HG03520 (cell line): ENCODE measurements around the gene MAP3K14.

ENCODE experiments used
- ATAC-seq: cut with Tn5 transposase; IDR thresholded peaks from one replicate; pipeline ENCODE4 v1.9.1; 2021; ENCODE audit warnings: mild to moderate bottlenecking, moderate library complexity; ENCODE audit not compliant: unreplicated experiment

Gene MAP3K14

DNA sequence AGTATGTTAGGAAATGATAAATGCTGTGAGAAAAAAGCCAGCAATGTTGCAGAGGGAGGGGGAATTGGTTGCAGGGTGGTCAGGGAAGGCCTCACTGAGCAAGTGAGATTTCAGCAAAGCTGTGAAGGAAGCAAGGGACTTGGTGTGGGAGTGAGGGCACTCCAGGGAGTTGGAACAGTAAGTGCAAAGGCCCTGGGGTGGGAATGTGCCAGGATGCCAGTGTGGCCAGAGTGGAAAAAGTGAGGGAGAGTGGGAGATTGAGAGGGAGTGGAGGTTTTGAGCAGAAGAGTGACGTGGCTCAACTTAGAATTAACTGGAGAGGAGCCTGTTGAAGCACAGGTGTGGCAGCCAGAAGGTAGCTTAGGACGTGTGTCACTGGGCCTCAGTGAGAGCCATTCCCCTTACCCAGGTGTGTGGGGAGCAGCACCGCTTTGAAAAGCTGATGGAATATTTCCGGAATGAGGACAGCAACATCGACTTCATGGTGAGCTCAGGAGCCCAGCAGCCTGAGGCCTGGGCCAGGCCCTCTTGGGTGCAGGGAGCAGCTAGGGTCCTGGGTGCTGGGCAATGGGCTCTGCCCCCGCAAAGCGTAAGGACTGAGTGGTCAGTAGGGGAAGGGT lies 78.6 kb downstream of the MAP3K14 start:
- ATAC-seq = no peak

DNA sequence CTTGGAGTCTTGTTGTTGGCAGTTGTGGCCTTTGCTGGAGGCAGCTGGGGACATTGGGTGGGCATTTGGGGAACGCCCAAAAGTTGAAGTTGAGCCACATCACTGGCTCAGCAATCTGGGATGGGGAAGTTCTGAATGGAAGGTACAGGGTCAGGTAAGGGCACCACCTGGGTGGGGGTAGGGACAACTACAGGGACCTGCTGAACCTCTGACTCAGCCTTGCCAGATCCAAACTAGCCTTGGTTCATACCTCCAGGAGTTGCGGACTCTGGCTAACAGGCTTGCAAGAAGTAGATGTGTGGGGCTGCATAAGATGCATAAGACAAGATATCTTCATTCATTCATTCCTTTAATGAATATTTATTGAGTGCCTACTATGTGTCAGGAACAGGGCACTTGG lies 79.1 kb downstream of the MAP3K14 start:
- no peak for ATAC-seq

DNA sequence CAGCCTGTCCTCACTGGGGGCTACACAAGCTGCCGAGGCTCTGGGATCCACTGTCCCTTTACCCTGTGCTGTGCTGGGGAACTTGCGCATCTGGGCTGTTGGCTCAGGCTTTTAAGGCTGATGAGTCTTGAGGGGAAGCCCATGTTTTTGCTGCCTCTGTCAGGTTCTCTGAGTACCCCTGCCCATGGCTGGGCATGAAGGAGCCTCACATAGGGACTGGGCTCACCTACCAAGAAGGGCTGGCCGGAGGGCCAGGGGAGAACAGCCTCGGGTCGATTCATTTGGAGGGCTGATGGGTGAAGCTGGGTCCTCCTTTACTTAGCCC lies 80.6 kb downstream of the MAP3K14 start:
- ATAC-seq = no peak

DNA sequence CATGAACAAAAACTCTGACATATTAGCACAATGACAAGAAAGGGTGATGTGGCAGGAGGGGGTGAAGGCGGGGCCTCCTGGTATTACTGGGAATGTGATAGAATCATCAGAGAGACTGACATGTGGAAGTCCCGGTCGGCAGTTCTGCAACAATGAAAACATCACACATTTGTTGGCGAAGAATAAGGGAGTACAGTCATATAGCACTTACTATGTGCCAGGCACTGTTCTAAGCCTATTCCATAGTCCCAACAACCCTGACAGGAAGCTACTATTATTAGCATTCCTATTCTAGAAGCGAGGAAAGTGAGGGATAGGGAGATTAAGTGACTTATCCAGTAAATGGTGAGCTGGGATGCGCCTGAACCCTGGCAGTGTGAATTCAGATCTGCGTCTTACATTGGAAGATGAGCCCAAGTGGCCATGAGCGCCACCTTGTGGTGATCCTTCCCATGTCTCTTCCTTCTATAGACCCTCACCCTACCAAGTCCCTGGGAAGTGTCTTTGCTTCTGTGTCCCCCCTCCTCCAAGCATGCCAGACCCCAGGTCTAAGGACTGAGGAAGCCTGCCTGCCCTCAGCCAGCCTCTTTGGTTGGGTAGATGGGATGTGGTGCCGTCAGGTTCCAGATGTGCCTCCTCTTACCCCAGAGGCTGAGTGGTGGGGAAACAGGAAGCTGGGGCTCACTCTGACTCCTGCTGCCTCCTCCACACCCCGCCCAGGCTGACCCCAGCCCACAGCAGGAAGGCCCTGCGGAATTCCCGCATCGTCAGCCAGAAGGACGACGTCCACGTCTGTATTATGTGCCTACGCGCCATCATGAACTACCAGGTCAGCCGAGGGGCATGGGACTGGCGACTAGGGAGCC lies 81.2 kb downstream of the MAP3K14 start:
- no peak for ATAC-seq

DNA sequence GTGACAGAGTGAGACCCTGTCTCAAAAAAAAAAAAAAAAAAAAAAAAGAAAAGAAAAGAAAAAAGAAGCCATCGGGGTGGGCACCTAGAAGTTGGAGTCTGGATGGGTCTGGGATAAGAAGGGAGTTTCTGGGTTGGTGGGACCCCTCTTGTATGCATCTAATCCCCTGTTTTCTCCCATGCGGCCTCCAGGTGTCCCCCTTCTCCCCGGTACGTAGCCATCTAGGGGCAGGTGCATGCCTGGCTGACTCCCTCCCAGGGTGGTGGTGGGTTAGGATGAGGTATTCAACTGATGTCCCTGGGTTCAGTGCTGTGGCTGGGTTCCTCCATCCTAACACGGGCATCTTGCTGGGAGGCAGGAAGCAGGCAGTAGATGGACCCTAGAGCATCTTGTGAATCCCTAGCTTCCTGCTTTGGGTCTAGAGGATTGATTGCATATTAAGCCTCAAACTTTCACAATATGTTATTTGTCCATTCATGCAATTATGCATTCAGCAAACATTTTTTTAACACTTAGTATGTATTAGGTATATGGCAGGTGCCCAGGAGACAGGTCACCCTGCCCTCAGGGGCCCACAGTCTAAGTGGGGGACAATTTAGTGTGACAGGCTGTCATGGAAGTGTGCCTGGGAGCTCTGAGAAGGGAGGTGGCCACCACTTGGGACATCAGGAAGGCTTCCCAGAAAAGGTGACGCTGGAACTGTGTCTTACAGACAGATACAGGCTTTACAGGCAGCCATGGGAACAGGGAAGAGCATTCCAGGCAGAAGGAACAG lies 82.0 kb downstream of the MAP3K14 start:
- ATAC-seq = no peak

DNA sequence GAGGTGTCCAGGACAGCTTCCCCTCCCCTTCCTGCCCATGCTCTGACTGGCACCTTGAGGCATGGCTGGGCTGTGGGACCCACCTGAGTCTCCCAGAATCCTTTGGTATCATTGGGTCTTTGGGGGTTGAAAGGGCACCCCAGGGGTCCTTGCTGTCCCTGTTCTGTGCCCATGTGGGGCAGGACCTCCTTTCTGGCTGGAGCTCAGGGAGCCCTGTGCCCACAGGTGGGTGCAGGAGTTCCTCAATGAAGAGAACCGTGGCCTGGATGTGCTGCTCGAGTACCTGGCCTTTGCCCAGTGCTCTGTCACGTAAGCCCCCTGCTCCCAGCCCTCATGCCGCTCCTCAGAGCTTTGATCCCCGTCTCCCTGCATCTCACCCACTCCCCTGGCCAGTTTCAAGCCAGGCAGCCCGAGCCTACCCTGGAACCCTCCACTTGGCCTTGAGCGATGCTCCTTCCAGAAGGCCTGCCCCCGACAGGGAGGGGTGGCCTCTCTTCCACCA lies 83.3 kb downstream of the MAP3K14 start:
- no peak for ATAC-seq

DNA sequence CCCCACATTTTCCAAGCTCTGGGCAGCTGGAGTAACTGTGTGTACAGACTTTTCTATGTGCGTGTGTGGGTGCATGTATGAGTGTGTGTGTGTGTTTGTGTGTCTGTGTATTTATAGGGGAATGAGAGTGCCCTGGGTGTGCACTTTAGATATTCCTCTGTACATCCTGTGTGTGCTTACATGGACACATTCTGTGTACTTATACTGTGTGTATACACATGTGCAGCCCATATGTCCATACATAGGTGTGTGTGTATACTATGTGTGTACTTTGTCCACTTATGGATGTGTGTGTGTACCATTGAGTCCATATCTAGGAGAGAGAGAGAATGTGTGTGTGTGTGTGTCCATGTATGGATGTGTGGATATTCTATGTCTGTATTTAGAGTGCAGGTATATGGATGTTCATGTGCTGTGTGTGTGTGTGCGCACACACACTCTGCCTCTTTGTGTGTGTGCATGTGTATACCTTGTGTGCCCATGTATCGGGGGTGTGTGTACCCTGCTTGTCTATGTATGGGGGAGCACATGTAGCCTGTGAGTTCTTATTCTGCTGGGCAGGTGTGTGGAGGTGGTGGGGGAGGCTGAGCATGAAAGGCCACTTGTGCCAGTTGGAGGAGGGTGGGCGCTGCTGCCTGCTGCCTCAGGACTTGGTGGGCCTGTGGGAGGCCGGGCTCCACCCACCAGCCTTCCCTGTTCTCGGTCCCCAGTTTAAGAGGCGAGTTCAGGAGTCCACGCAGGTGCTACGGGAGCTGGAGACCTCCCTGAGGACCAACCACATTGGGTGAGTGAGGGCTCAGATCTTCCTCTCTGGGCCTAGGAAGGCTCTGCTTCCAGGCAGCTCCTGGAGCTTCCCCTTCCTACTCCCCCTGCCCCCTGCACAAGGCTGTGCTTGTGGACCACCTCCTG lies 84.1 kb downstream of the MAP3K14 start:
- ATAC-seq = no peak

DNA sequence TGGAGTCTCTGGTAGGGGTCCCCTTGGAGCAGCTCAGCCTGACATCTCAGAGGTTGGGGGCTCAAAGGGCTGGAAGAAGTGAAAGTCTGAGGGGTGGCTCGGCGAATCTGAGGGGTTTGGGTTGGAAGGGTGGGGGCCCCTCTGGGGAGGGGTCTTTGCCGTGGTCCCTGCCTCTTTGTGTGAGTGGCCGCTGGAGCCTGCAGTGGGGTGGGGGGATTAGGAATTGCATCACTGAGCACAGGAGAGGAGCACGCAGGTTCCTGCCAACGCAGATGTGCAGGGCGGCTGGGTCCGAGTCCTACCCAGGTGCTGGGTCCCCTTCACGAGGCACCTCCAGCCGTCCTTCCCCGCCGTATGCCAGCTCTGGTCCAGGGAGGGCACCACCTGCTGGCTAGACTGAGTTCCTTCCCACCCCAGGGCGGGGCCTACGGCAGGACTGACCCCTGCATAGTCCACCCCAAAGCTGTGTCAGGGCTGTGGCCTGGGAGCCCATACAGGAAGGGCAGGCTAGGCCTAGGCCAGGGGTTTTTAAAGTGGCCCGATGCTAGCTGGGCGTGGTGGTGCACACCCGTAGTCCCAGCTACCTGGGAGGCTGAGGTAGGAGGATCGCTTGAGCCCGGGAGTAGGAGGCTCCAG lies 85.2 kb downstream of the MAP3K14 start:
- no peak for ATAC-seq

DNA sequence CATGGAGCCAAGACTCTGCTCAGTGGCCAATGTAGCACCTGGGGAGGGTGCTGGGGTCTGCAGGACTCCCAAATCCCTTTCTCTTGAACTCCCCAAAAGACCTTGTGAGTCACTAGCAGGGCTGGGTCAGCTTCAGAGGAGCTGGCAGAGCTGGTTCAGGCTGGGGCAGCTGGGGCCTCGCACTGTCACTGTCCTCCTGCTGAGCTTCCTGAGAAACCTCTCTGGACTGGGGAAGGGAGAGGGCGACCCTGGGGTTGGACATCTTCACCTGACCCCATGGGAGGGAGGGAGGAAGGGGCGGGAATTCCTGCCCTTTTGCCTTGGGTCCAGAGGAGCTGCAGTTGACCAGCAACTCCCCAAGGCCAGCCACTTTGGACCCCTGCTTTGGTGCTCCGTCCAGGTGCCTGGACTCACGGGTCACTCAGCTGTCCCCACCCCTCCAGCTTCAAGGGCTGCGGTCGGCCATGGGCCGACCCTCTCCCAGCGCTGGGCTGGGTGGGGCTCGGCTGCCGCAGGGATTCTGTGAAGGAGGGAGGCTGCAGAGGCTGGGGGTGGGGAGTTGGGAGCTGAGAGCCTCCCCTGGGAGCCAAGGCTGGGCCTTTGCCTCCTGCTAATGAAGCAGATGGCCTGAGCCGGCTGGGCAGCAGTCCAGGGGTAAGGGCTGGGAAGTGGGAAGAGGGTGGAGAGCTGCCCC lies 85.9 kb downstream of the MAP3K14 start:
- ATAC-seq = no peak

DNA sequence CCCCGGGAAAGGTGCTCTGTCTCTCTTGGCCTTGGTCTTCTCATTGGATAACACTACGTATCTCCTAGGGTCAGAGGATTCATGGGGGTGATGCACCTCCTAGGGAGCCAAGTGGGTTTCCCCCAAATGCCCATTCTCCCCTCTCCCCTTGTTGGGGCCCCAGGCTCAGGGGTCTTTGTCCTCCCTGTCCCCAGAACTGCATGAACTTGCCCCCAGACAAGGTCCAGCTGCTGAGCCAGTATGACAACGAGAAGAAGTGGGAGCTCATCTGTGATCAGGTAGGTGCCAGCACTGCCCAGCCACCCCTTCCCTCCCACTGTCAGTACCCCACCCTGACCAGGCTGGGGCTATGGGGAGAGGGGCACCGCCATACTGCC lies 86.4 kb downstream of the MAP3K14 start:
- ATAC-seq = no peak

DNA sequence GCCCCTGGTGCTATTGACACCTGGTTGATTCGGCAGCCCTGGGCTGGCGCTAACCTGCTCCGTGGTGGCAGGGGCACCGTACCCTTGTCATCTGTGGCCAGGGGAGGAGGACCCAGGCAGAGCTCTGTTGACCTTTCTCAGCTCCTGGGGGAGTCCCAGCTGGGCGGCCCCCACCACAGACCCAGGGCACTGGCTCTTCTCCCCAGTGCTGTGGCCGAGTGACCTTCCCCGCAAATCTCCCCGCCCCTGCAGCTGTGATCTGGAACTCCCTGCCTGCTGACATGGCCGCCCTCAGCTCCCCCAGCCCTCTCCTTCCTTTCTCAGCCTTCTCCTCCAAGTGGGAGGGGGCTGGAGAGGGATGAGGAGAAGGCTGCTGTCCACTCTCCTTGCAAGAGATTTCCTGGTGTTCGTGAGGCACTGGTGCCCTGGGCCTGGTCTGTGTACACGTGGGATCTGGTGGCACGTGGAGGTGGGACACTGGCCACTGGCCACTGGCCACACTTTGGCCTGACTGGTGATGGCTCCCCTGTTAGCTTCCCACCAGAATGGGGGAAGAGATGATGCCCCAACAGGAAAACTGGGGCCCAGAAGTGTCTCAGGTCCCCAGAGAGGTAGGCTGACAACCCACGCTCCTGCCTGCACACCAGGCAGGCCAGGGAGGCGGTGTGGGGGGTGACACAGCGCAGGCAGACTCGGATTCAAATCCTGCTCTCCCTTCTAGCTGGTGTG lies 87.0 kb downstream of the MAP3K14 start:
- no peak for ATAC-seq

DNA sequence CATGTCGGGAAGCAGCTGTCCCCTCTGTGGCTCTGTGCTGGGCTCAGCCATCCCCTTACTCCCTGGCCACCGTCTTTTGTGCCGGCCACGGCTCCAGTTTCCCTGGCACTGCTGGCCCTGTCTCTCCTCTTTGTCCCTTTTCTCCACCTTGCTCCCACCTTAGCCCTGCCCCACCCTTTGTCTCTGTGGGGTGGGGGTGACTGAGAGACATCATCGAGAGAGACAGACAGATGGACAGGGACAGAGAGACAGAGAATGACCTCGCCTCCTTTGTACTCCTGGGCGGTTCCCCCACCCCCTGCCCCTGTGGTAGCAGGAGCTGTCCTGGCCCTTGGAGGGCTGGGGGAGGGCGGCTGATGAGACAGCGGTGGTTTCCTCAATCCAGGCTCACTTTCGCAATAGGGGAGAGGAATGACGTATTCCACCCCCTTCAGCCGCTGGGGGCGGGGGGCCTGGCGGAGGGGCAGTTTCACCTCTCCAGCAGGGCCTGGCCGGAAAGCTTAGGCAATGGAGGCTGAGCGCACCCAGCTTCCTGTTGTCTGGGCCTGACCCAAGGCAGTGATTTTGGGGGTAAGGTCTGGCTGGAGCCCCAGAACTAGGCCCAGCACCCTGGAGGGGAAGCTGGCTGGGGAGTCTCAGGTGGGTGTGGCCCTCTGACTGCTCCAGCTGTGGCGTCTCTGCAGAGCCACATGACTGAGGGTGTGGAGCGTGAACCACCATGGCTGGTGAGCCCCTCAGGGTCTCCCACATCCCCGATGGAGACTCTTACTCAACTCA lies 87.9 kb downstream of the MAP3K14 start:
- ATAC-seq = peak; percentile 30

DNA sequence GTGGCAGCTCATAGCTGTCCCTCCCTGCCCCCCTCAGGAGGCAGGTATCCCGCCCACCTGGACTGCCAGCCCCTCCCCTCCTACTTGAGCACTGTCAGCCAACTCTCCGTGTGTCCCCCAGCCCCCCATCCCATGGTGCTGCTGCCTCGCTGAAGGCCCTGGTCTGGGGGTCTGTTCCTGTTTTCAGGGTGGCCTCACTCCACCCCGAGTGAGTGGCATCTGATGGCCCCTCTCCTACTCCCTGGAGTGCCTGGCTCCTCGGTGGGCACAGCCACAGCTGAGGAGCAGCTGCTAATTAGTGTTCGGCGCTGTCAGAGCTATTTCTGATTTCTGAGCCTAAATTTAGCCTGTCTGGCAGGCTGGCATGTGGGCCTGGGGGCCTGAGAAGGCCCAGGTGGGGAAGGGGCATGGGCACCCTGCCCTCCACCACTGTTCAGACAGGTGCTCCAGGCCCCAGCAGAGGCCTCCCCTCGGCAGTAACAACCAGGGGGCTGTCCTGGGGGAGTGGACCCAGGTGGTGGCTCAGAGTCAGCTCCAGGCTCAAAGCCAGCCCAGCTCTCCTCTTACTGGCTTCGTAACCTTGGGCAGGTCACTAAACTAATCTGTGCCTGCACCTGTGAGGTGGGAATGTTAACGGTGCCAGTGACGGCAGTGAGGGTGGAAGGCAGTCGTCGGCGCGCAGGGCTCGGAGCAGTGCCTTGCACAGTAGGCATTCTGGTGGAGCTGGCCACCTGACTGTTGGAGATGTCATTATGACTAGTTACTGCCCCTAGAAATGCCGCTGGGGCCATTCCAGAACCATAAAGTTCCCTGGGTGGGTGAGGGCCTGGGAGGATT lies 88.7 kb downstream of the MAP3K14 start:
- ATAC-seq = no peak

DNA sequence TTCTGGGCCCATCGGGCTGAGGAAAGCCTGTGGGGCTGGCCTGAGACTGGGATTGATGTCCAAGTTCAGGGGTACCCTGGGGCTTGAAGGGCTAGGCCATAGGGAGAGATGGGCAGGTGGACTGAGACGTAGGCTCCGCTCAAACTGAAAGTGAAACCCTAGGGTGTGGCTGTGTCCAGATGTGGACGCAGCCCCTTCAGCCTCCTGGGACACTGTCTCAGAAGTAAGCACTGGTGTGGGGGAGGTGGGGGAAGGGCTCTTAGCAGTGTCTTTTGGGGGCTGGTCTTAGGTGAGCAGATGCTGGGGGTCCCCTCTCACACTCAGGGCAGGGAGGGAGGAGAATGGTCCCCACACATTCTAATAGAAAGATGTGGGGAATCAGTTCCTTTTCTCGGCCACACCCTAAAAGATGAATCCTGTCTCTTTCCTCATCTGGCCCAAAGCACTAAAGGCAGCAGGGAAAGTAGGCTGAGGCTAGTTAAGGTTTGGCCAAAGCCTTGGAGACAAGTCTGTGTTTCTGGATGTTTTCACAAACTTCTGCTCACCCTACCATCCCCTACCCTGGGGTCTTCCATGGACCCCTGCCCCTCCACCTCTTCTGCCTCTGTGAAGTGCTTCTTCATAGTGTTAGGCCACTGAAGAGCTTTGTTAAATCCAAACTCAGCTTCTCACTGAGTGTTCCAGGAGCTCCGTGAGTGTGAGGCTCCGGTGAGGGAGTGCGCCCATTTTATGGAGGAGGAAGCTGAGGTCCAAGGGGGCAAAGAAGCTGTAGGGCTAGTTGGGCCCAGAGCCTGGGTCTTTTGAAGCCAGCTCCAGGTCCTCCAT lies 89.5 kb downstream of the MAP3K14 start:
- ATAC-seq = no peak

DNA sequence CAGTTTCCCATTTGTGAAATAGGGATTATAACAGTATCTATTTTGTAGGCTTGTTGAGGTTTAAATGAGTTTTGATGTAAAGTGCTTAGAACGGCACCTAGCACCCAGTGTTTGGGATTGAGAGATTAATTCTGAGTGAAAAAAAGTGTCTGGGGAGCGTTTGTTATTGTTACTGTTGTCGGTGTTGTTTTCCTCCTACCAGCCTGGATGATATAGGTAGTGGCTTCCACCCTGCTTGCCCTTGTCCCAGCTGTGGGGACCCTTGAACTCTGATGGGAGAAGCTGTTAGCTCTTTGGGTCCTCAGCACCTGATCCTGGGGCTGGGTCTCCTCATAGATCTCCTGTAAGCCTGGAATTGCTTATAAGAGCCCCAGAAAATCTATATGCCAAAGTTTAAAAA lies 90.2 kb downstream of the MAP3K14 start:
- no peak for ATAC-seq

DNA sequence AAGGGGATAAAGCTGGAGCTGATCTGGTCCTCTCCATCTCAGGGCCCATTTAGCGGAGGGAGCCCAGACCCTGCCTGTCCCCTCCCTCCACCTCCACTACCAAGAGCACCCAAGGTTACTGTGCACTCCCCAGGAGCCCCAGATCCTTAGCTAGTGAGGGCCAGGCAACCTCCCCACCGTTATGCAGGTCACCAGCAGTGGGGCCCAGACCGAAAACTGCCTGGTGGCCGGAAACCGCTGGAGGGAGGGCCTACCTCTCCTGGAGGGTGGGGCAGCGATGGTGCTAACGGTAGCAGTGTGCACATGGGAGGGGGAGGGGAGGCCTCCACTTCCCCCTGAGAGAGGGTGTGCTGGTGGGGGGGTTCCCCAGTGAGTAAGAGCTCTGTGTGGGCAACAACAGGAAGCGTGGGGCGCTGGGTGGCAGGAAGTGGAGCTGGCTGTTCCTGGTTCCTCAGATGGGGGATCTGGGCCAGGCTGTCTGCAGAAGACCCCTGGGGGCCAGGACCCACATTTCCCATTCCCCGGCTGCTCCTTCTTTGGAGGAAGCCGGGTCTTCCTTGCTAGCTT lies 90.8 kb downstream of the MAP3K14 start:
- ATAC-seq = peak; percentile 38
